HepG2 (cell line): ENCODE measurements around the gene ZNF451. TPM values are rescaled to one million over a fixed set of nuclear protein-coding genes. Genes with fewer than 3 reads are reported as not detected.

Source experiments
- CEBPG ChIP-seq: IDR thresholded peaks from 2 replicates; pipeline ENCODE4 v1.6.1; 2016
- CREB1 ChIP-seq, 2 experiments: fragments of 450-650 bp in 1 of 2; IDR thresholded peaks; 2 replicates each; pipeline ENCODE4 v1.6.1; 2016 to 2017; ENCODE audit warnings: control low read depth in 1 of 2, mild to moderate bottlenecking in 1 of 2, missing compliant biosample characterization in 1 of 2, missing genetic modification characterization in 1 of 2
- GATAD2A ChIP-seq: IDR thresholded peaks from 2 replicates; pipeline ENCODE4 v1.6.1; 2016
- GPBP1L1 ChIP-seq: sonication (generic); formaldehyde crosslinking; IDR thresholded peaks from 2 replicates; pipeline ENCODE4 v1.5.0; 2020; ENCODE audit warnings: mild to moderate bottlenecking, missing genetic modification reagents
- HDAC2 ChIP-seq: sonication (generic); formaldehyde crosslinking; IDR thresholded peaks from 2 replicates; pipeline ENCODE4 v1.4.0; 2020; ENCODE audit warnings: missing genetic modification reagents
- KLF11 ChIP-seq: IDR thresholded peaks from 2 replicates; pipeline ENCODE4 v1.6.1; 2016; ENCODE audit warnings: missing compliant biosample characterization
- MAFG ChIP-seq: sonication (generic); formaldehyde crosslinking; IDR thresholded peaks from 2 replicates; pipeline ENCODE4 v1.5.1; 2020; ENCODE audit warnings: mild to moderate bottlenecking, missing genetic modification reagents
- SOX13 ChIP-seq, 3 experiments: fragments of 450-650 bp in 1 of 3; sonication (generic) in 1 of 3; formaldehyde crosslinking in 1 of 3; IDR thresholded peaks in 2 of 3; conservative IDR thresholded peaks in 1 of 3; 2 replicates each; pipeline versions ENCODE4 v1.5.0 to v1.6.1; 2016 to 2020; ENCODE audit warnings: antibody characterized with exemption in 1 of 3, mild to moderate bottlenecking in 1 of 3, missing compliant biosample characterization in 1 of 3, missing genetic modification reagents in 1 of 3, moderate library complexity in 1 of 3
- ZNF138 ChIP-seq: sonication (generic); formaldehyde crosslinking; IDR thresholded peaks from 2 replicates; pipeline ENCODE4 v1.5.0; 2020; ENCODE audit warnings: mild to moderate bottlenecking, low read depth, missing genetic modification reagents
- ZNF414 ChIP-seq: sonication (generic); formaldehyde crosslinking; IDR thresholded peaks from 2 replicates; pipeline ENCODE4 v1.5.0; 2020; ENCODE audit warnings: missing genetic modification reagents
- ZNF496 ChIP-seq: sonication (generic); formaldehyde crosslinking; IDR thresholded peaks from 2 replicates; pipeline ENCODE4 v1.8.1; 2023; ENCODE audit warnings: mild to moderate bottlenecking, moderate library complexity, missing genetic modification reagents; ENCODE audit not compliant: insufficient replicate concordance
- ZNF570 ChIP-seq: sonication (generic); formaldehyde crosslinking; IDR thresholded peaks from 2 replicates; pipeline ENCODE4 v1.4.0; 2020; ENCODE audit warnings: mild to moderate bottlenecking, missing genetic modification reagents, borderline replicate concordance
- ZNF572 ChIP-seq: sonication (generic); formaldehyde crosslinking; IDR thresholded peaks from 2 replicates; pipeline ENCODE4 v1.5.1; 2020; ENCODE audit warnings: mild to moderate bottlenecking, missing genetic modification reagents
- ZNF724P ChIP-seq: sonication (generic); formaldehyde crosslinking; IDR thresholded peaks from 2 replicates; pipeline ENCODE4 v1.8.0; 2022; ENCODE audit warnings: missing genetic modification reagents, borderline replicate concordance
- ZNF773 ChIP-seq: sonication (generic); formaldehyde crosslinking; IDR thresholded peaks from 2 replicates; pipeline ENCODE4 v1.4.0; 2020; ENCODE audit warnings: missing genetic modification reagents, borderline replicate concordance
- polyA plus RNA-seq, 8 experiments: library from polyadenylated mRNA; depleted of rRNA in 3 of 8; stranded (reverse) in 7 of 8; unstranded in 1 of 8; fragments of >200 nt; fragmentation: Illumina TruSeq in 4 of 8; extraction: Trizol in 4 of 8; gene quantifications; 2 replicates each; pipeline versions ENCODE4 v1.2.1 to v1.2.3, GENCODE V29; 2011 to 2016; ENCODE audit warnings: low read depth in 4 of 8, missing spikeins in 1 of 8, mixed read lengths in 1 of 8; ENCODE audit not compliant: insufficient read depth in 1 of 8
- total RNA-seq, 5 experiments: library from RNA; depleted of rRNA; stranded (reverse); fragments of >200 nt; fragmentation: Illumina TruSeq; extraction: Trizol; gene quantifications; 2 replicates each; pipeline ENCODE4 v1.2.3, GENCODE V29; 2016; ENCODE audit warnings: low read depth in 1 of 5
- TF ChIP-seq, protein P1 (sequence below): sonication (generic); formaldehyde crosslinking; IDR thresholded peaks from 2 replicates; pipeline ENCODE4 v1.4.0; 2020; ENCODE audit warnings: mild to moderate bottlenecking, missing genetic modification reagents, borderline replicate concordance
- TF ChIP-seq, protein P2 (sequence below): sonication (generic); formaldehyde crosslinking; IDR thresholded peaks from 2 replicates; pipeline ENCODE4 v1.4.0; 2020; ENCODE audit warnings: missing genetic modification reagents

The ZNF451 gene
- total and polyA plus RNA-seq, 2 of the 13 experiments (the other 11 are each of a cell fraction or from before 2014, with no cell fraction given), result 32.1 to 65.7 TPM

DNA sequence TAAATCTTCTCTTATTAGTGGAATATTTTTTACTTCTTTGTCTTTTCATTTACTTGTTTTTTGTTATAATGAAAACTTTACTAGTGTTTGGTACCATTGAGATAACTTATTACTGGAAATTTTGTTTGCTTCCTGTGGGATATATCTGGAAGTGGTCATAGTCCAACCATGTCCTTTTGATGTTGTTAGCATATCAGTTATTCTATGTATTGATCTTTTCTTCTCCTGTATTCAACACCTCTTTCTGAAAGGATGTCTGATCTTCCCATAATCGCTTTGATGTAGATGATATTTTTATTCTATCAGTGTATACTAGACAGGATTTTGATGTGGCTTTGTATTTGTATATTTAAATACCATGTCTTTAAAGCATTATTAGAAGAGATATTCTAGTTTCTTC lies 17.0 kb downstream of the ZNF451 start (continued):
- TF ChIP-seq CREB1 (IDR thresholded peaks at IDR 0.05), result no peak
- TF ChIP-seq CREB1 (CRISPR knock-in tag; IDR thresholded peaks at IDR 0.05), result no peak
- TF ChIP-seq GPBP1L1 (CRISPR knock-in tag), result no peak
- TF ChIP-seq ZNF414 (CRISPR knock-in tag), result no peak
- TF ChIP-seq KLF11 (CRISPR knock-in tag), result no peak
- peak; percentile 92 for TF ChIP-seq GATAD2A (CRISPR knock-in tag)
- no peak for TF ChIP-seq CEBPG (CRISPR knock-in tag)
- TF ChIP-seq ZNF496 (CRISPR knock-in tag), result no peak
- TF ChIP-seq ZNF572 (CRISPR knock-in tag), result no peak
- no peak for TF ChIP-seq MAFG (CRISPR knock-in tag)
- TF ChIP-seq HDAC2 (CRISPR knock-in tag), result peak; percentile 38; the same call in 1 of the 2 replicates
- TF ChIP-seq ZNF724P, result no peak
- no peak for TF ChIP-seq ZNF138
- TF ChIP-seq, protein P1, sequence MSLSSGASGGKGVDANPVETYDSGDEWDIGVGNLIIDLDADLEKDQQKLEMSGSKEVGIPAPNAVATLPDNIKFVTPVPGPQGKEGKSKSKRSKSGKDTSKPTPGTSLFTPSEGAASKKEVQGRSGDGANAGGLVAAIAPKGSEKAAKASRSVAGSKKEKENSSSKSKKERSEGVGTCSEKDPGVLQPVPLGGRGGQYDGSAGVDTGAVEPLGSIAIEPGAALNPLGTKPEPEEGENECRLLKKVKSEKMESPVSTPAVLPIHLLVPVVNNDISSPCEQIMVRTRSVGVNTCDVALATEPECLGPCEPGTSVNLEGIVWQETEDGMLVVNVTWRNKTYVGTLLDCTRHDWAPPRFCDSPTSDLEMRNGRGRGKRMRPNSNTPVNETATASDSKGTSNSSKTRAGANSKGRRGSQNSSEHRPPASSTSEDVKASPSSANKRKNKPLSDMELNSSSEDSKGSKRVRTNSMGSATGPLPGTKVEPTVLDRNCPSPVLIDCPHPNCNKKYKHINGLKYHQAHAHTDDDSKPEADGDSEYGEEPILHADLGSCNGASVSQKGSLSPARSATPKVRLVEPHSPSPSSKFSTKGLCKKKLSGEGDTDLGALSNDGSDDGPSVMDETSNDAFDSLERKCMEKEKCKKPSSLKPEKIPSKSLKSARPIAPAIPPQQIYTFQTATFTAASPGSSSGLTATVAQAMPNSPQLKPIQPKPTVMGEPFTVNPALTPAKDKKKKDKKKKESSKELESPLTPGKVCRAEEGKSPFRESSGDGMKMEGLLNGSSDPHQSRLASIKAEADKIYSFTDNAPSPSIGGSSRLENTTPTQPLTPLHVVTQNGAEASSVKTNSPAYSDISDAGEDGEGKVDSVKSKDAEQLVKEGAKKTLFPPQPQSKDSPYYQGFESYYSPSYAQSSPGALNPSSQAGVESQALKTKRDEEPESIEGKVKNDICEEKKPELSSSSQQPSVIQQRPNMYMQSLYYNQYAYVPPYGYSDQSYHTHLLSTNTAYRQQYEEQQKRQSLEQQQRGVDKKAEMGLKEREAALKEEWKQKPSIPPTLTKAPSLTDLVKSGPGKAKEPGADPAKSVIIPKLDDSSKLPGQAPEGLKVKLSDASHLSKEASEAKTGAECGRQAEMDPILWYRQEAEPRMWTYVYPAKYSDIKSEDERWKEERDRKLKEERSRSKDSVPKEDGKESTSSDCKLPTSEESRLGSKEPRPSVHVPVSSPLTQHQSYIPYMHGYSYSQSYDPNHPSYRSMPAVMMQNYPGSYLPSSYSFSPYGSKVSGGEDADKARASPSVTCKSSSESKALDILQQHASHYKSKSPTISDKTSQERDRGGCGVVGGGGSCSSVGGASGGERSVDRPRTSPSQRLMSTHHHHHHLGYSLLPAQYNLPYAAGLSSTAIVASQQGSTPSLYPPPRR (CRISPR knock-in tag), result peak; percentile 31; the same call in 1 of the 2 replicates
- TF ChIP-seq ZNF773 (CRISPR knock-in tag), result no peak
- TF ChIP-seq, protein P2, sequence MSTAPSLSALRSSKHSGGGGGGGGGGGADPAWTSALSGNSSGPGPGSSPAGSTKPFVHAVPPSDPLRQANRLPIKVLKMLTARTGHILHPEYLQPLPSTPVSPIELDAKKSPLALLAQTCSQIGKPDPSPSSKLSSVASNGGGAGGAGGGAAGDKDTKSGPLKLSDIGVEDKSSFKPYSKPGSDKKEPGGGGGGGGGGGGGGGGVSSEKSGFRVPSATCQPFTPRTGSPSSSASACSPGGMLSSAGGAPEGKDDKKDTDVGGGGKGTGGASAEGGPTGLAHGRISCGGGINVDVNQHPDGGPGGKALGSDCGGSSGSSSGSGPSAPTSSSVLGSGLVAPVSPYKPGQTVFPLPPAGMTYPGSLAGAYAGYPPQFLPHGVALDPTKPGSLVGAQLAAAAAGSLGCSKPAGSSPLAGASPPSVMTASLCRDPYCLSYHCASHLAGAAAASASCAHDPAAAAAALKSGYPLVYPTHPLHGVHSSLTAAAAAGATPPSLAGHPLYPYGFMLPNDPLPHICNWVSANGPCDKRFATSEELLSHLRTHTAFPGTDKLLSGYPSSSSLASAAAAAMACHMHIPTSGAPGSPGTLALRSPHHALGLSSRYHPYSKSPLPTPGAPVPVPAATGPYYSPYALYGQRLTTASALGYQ (CRISPR knock-in tag), result peak; percentile 36; the same call in 1 of the 2 replicates
- no peak for TF ChIP-seq ZNF570 (CRISPR knock-in tag)
- TF ChIP-seq SOX13 (IDR thresholded peaks at IDR 0.05), result no peak
- peak in 1 of 2 experiments; percentile 81; a peak in 2 of 4 replicates for TF ChIP-seq SOX13 (CRISPR knock-in tag; conservative IDR thresholded peaks at IDR 0.05 in 1 of 2, IDR thresholded peaks at IDR 0.05 in 1 of 2)
